Suppressor macrophage treated with lipopolysaccharide for 4 hours (primary cell): ENCODE data around the gene PPP1R14C.

Source experiments
- DNase-seq: peaks from one replicate; pipeline ENCODE4 v3.0.0-alpha.2; 2020

Gene PPP1R14C

DNA sequence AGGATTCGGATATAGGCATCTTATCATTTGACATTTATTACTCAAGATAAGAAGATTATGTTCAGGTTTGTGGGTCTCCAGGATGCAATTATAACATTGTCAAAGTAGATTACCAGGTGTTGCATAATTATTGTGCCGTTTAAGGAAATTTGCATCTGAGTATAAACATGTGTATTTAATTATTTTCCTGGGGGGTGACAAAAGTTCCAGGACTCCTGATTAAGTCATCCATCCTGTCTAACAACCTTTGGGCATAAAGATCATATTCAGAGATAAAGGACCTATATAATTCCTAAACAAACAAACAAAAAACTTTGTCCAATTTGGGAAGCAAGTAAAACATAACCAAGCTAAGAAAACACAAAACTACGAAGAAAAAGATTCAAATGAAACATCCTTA, 3.3 kb upstream of the PPP1R14C start:
- no peak for DNase-seq

DNA sequence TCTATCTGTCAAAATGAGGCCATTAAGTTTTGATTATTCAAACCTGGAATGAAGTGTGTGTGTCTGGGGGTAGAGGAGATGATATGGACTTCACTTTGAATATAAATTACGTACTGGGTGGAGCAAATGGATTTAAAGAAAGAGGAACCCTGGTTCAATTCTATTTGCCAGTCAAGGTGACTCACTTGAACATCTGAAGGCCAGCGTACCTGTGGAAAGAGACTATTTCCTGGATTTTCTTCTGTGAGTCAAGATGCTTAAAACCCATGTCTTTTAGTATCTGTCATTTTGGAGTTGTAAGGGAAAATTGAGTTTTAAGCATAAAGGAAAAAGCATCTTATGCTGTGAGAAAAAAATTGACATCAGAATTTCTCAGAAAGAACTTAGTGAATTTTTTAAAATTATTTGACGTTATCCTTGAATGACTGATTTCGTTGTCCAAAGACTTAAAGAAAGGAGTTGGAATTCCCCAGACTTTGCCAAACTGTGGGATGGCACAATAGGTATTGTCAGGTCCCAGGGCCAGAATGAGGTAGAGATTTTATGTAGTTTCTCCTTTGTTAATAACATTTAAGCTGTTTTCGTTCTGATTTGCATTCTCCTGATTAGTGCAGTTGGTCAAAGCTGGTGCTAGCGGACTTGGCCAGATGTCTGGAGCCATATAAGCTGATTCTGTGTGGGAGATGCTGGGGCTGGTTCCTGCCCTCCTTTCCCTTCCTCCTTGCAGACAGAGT, 2.4 kb upstream of the PPP1R14C start:
- DNase-seq = no peak

DNA sequence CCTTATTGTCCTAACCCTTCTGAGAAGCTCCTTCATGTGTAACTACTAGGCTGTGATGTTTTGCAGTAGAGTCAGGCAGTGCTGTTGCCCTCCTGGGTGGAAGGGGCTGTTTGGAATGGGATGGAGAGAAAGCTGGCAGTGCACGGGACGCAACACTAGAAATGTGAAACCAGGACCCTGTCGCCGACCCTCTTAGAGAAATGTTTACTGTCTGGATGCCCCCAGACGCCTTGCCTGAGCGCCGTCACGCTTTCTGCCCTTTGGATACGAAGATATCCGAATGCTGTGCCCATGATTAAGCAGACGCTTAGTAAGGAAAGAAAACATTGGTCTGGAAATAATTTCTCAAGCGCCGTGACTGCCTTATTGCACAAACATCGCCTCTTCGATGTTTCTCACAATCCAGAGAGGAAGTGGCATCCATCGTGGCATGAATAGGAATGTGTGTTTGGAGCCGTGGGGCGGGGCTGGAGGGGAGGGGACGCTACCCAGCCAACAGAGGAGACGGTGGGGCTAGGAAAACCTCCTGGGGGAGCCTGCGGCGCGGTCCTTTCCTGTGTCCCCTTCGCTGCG, 661 bp upstream of the PPP1R14C start:
- DNase-seq = peak; percentile 85

DNA sequence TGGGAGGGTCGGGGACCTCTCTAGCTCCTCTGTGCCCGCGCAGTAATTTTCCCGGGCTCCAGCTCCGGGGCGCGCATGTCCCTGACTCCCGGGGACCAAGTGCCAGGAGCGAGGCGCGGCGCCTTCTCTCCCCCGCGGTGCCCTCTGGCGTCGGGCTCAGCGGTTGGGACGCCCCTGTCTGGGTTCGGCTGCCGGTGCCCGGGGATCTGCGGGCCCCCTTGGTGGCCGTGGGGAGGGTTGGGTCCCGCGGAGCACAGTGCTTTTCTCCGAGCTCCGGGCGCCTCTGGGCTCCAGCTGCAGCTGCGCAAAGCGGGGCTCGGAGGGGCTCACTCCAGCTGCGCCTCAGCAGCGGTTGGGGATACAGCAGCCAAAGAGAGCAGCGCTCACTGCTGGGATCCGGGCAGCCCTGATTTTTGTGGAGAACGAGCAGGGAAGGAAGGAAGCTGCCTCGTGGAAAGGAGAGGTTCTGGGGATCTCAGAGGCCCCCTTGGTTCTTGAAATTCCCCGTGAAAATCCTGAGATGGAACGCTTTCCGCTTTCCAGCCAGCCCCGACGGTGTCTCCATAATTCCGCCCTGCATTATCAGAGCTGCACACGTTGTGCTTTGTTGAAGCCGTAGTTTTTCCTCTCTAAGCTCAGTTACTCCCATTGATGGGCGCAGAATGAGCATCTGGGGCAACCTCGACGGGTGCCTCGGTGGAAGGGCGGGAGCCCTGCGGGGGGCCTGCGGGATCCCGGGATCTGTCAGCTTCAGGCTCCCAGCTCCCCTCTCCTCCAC, 861 bp downstream of the PPP1R14C start:
- DNase-seq = no peak

DNA sequence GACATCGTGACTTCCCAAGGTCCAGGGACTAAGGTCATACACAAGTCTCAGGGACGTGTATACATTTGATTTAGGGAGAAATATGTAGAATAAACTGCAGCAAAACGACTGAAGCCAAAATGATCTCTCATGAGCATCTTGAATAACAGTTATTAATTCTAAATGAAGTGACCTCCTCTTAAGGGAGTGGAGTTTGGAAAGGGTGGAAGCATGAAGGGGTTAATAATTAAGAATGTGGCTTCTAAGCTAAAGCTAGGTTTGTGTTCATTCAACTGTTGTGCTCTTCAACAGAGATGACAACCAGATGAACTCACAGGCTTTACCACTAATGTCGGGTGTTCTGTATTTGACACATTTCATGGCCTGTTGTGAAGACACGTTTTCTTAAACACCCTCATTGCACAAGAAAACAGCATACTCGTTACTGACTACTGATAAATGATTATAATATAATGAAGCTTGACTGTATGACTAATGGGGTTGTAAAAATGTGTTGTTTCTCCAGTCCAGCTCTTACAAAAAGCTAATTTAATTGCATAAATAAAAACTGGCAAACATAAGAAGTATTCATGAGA, 1.5 kb downstream of the PPP1R14C start:
- peak; percentile 28 for DNase-seq

DNA sequence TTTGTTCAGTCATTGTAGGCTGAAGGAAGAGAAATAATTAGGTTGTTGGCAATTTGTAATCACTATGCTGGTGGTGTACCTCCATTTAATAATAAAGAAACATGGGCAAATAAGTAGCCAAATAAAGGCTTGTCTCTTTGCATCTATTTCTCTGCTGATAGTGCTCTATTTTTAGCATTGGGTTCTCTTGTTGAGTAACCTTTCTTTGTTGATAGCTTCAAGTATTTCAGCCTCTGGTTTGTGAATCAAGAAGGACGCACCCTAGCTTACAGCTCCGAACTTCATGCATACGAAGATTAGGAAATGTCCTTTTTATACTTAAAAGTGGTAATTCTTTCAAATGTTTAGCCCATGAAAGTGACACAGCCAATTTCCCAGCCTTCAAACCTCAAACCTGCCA, 2.6 kb downstream of the PPP1R14C start:
- peak; percentile 14 for DNase-seq

DNA sequence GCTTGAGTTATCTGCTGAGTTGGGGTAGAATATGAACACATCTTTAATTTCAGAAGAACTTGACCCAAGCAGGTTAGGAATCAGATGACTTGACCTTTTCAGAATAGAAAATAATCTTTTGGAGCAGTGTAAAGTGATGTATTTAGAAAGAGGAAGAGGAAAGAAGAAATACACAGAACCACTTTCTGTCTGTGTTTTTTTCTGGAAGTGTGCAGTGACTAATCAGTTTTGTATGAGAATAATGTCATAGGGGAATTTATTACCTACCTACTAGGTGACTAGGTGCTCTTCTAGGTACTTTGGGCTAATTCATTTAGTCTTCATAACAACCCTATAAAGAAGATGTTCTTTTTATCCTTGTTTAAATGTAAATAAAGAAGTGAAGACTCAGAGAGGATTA, 3.0 kb downstream of the PPP1R14C start:
- peak; percentile 73 for DNase-seq

DNA sequence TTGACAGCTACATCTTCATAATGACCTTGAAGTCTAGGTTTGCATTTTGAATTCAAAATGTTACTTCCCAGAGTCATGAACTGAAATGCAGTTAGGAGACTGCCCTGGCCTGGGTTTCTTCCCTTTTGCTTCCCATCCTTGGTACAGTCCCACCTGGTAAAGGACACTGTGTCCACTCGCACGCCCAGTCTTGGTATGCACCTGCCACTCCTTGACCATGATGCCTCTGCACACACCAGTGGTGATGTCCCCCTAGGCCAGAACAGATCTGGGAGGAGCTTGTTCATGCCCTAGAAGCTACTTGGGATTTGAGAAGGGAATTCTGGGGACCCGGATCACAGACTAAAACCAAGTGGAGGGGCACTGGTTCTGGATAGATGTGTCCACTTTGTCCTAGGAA, 3.6 kb downstream of the PPP1R14C start:
- no peak for DNase-seq

DNA sequence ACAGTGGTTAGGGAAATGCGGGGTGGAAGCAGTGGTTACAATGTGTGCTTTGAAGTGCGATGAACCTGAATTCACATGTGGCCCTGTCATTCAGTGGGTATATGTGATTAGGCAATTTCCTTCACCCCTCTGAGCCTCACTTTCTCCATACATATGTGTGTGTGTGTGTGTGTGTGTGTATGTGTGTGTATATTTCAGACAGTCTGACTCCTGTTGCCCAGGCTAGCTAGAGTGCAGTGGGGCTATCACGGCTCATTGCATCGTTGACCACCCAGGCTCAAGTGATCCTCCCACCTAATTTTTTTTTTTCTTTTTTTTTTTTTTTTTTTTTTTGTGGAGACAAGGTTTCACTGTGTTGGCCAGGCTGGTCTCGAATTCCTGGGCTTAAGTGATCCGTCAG, 6.3 kb downstream of the PPP1R14C start:
- no peak for DNase-seq

DNA sequence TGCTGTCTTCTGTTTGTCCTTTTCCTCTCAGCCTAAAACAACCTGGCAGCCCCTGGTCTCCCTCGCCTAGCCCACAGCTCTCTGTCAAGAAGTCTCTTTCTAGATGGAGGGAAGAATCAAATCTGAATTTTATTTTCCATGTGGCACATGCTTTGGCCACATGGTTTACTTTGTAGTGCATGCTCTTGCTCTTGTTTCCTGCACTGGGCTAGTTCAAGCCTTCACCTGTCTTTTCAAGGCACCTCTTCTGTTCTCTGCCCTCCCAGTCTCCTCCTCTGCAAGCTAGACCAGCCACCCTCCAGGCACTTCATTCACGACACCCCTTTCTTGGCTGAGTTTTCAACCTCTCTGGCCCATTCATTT, 7.6 kb downstream of the PPP1R14C start:
- no peak for DNase-seq

DNA sequence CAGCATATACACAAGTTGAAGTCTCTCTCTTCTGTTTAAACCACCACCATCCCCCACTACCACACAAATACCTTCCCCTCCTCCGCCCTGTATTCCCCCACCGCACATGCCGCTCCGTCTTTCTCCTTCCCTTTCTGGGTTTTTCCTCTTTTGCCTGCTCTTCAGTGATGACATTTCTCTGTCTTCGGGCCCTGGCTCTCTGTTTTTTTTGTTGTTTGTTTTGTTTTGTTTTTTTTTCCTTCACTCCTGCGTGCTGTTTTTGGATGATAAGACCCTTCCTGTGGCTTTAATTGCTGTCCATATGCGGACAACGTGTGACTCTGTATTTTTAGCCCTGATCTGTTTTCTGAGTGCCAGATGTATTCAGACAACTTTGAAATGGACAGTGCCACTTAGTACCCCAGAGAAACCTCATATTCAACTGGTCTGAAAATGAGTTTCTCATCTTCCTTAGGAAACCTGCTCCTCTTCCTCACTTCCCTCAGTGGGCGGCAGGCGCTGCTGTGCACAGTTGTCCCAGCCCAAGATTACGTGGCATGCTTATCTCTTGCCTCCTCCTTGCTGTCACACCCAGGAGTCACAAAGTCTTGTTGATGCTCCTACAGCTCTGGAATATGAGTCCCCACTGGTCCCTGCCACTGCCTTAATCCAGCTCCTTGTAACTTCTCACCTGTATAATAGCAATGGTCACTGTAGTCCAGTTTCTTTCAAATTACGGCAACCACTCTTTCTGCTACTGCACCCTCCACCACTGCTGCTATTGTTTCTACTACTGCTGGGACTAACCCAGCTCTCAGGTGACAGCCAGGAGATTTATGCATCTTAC, 8.2 kb downstream of the PPP1R14C start:
- no peak for DNase-seq

DNA sequence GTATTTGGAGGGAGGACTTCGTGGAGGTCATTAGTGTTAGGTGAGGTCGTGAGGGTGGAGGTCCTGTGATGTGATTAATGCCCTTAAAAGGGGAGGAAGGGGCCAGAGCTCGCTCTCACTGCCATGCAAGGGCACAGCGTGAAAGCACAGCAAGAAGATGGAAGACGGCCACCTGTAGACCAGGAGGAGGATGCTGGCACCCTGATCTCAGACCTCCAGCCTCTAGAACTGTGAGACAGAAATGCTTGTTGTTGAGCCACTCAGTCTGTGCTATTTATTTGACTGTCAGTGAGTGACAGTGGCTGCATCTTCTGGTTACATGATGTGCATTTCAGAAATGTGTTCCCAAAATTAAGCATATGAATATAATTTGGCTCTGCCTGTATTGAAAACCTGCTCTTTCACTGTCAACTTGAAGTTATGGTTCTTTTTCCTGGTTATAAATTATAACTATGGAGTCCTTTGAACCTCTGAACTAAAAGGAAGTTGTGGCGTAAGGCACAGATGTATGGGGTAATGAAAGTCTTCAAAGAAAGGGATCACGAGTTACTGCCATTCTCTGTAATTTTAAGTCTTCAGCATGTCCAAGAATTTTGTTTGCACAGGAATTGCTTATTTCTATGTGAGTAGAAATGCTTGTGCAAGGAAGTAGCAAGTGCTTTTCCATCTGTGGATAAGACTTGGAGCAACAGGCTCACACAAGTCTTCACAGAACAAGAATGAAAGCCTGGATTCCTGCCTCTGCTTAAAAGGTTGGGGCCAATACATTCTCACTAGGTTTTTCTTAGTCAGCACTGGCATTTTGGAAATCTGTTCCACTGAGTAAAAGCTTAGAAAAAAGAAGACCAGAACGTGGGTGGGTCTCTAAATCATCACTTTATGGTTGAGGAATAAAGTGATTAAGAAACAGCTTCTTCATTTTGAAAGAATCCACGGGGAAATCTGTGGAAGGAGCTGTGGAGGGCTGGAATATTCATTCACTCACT, 10.3 kb downstream of the PPP1R14C start:
- DNase-seq = peak; percentile 58

DNA sequence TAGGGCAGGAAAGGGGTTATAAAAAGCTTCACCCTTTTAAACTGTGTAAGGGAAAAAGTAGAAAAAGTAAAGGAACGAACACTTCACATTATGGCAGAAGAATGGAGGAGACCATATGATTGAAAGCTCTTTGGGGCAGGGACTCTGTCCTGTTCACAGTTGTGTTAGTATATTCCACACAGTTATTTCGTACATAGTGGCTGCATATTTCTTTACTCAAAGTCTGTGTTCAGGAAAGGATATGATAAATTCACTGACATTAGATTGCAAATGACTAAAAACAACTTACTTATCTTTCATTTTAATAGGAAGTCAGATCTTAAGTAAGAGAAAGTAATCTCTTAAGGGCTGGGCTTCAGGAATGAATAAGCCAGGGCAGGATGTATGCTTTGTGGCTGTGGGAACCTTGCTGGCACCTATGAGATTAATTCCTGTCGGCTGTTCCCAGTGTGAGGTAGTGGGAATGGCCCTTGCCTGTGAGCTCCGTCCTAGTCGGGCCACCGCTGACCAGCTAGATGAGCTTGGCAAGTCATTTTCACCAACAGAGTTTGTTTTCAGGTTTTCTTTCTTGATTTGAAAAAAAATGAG, 11.2 kb downstream of the PPP1R14C start:
- peak; percentile 16 for DNase-seq

DNA sequence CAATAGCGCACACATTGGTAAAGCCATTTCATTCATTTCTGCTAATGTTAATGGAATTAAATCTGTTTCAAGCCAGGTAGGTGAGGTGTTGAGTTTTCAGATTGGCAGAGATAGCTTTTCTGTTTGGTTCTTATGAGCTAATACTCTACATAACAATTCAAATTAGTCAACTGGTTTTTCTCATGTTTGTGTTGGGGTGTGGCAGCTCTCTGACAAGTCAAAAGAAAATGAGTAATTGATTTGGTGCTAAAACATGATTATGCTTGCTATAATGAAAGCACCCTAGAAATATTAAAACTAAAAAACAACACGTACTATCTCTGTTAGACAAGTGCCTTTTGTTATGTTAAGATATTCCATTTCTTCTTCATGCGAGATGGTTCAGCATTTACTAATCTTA, 13.6 kb downstream of the PPP1R14C start:
- DNase-seq = no peak

DNA sequence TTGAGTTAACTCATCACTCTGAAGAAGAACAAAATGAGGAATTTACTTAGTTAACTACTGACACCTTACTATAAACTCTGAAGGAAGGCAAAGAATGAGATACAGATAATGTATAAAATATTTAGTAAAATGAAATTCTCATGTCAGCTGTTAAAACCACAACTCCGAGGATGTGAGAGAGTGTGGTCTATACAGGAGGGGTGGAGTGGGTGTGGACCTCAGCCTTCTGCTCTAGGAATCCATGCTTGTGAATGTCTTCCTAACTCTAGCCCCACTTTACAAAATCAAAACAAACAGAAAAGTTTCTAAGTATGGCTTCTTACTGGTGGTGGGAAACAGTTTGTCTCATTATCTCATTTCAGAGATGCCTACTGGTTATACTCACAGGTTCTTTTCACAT, 14.2 kb downstream of the PPP1R14C start:
- no peak for DNase-seq

DNA sequence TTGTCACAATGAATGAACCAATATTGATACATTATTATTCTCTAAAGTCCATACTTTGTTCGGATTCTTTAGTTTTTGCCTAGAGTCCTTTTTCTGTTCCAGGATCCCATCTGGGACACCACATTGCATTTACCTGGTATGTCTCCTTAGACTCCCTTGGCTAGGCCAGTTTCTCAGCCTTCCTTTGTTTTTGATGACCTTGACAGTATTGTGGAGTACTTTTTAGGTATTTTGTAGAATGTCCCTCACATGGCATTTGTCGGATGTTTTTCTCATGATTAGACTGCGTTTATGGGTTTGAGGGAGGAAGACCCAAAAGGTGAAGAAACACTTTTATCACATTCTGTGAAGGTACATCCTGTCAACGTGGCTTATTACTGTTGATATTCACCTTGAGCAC, 16.9 kb downstream of the PPP1R14C start:
- no peak for DNase-seq

DNA sequence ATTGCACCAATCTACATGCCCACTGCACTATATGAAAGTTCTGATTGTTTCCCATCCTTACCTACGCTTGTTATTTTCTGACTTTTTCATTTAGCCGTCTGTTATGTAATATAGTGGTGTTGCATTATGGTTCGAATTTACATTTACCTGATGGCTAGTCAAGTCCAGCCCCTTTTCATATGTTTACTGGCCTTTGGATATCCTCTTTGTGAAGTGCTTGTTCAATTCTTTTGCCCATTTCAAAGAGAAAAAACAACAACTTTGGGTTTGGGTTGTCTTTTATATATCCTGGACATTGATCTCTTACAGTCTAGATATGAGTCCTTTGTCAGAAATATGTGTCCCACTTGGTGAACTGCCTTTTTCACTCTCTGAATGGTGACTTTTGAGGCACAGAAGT, 21.1 kb downstream of the PPP1R14C start:
- no peak for DNase-seq

DNA sequence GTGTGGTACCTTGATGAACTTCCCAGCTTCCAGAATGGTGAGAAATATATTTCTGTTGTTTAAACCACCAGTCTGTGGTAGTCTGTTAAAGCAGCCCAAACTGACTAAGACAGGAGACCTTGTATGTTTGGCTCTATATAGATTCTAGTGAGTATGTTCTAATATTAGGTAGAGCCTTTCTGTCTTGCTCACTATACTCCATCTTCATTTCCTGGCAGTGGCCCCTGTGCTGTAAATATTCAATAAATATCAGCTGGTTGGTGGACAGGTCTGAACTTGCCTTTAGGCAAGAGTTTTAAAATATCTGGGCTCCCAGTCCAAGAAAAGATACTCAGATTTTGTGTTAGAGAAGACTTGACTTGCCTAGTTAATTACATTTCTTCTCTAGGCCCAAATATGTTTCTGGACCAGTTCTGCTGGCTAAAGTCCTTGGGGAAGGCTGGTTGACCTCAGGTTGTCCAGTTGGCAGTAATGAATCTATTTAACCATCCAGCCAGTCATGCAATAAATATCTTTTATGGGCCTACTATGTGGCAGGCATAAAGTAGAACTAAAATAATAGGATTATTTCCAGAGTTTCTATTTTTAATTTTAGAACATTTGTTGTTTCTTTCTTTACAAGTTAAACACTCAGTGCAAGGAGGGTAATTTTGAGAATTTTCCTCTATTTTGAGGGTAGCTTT, 22.3 kb downstream of the PPP1R14C start:
- no peak for DNase-seq

DNA sequence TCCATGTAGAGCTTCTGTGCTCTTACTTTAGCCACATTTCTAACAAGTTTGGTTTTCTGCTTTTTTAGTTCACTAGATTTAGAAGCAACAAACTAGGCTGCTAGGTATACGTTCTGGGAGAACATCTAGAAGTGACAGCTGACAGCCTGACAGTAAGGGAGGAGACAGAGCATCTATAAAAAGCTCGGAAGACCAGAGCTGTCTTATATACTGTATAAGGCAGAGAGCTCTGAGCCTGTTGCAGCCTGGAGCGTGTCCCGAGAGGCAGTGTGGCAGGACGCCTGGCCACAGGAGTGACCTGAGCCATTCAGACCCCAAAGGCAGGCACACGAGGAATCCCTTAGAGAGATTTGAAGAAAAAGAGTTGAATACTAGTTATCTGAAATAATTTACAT, 24.6 kb downstream of the PPP1R14C start:
- no peak for DNase-seq

DNA sequence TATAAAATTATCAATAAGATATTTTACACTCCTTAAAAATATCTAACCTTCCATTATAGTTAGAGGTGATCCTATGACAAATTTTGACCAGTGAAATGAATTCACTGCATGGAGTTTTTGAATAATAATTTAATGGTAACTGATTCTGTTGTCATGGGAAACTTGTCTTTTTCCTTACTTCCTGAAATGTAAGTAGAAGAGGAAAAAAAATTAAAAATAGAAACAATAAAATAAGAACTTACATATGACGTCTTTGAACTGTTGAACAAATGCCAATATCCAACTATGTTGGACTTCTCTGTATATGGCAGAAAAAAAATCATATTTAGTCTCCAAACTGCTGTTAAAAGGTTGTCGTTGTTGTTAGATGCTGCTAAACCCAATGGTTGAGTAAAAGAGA, 26.3 kb downstream of the PPP1R14C start:
- DNase-seq = no peak

DNA sequence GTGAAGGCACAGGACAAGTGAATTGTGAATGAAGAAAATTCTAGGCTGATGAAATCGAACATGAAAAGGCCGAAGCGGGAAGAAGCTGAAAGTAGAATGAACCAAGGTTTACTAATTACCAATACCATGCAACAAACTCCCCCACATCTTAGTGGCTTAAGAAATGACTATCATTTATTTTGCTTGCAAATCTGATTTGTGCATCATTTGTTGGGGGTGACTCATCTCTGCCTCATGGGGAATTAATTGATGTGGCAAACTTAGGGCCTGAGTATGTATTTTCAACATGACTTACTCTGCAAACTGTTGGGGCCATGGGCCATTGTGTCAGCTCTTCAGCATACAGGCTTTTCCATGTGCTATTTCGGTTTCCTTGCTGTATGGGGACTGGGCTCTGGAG, 26.8 kb downstream of the PPP1R14C start:
- peak; percentile 82 for DNase-seq
